ENCODE measurements around the gene SLC8A1.

Gene SLC8A1

GRCh38 chr2:40113272-40113968 is 338.5 kb downstream of the SLC8A1 start:
- H3K4me3 Mint-ChIP-seq: no peak overlapping the region
- H3K27ac Mint-ChIP-seq: no peak overlapping the region
- no peak for DNase-seq (ENCODE audit: low spot score in 2 of 2)
- H3K9me3 Mint-ChIP-seq: no peaks in the 10 kb centered on the region
- H3K4me1 Mint-ChIP-seq: no peaks in the 10 kb centered on the region
- no peaks in the 10 kb centered on the region for H3K36me3 Mint-ChIP-seq
- ATAC-seq: no peak

- no peak overlapping the region for H3K27ac Mint-ChIP-seq
- no peak for DNase-seq (ENCODE audit: low spot score in 2 of 2)
- H3K4me3 Mint-ChIP-seq: no peak overlapping the region
- no peak for ATAC-seq
- no peaks in the 10 kb centered on the region for H3K4me1 Mint-ChIP-seq
- H3K9me3 Mint-ChIP-seq: no peaks in the 10 kb centered on the region
- H3K36me3 Mint-ChIP-seq: no peaks in the 10 kb centered on the region
These were observed 342.5 kb downstream of the SLC8A1 start for GRCh38 chr2:40109381-40109780.

- DNase-seq (ENCODE audit: low spot score in 2 of 2) (no peak), ATAC-seq (no peak)
- H3K4me3 Mint-ChIP-seq: no peak overlapping the region
- no peaks in the 10 kb centered on the region for H3K36me3 Mint-ChIP-seq
- no peaks in the 10 kb centered on the region for H3K4me1 Mint-ChIP-seq
- H3K27ac Mint-ChIP-seq: no peak overlapping the region
- H3K9me3 Mint-ChIP-seq: no peaks in the 10 kb centered on the region
These were observed 343.0 kb downstream of the SLC8A1 start for GRCh38 chr2:40108851-40109250.

GRCh38 chr2:40106061-40106460 is 345.8 kb downstream of the SLC8A1 start:
- no peak for ATAC-seq
- H3K4me1 Mint-ChIP-seq: no peaks in the 10 kb centered on the region
- H3K9me3 Mint-ChIP-seq: no peaks in the 10 kb centered on the region
- no peaks in the 10 kb centered on the region for H3K36me3 Mint-ChIP-seq
- no peak overlapping the region for H3K4me3 Mint-ChIP-seq
- DNase-seq (ENCODE audit: low spot score in 2 of 2): no peak
- no peak overlapping the region for H3K27ac Mint-ChIP-seq

GRCh38 chr2:40105593-40105992 is 346.3 kb downstream of the SLC8A1 start:
- H3K27ac Mint-ChIP-seq: no peak overlapping the region
- DNase-seq (ENCODE audit: low spot score in 2 of 2): no peak
- H3K4me1 Mint-ChIP-seq: no peaks in the 10 kb centered on the region
- no peak for ATAC-seq
- H3K36me3 Mint-ChIP-seq: no peaks in the 10 kb centered on the region
- no peaks in the 10 kb centered on the region for H3K9me3 Mint-ChIP-seq
- no peak overlapping the region for H3K4me3 Mint-ChIP-seq

GRCh38 chr2:40103590-40103989 is 348.3 kb downstream of the SLC8A1 start:
- Mint-ChIP-seq H3K9me3 (no peaks in the 10 kb centered on the region), H3K4me3 (no peak overlapping the region), H3K4me1 (no peaks in the 10 kb centered on the region), H3K27ac (no peak overlapping the region), H3K36me3 (no peaks in the 10 kb centered on the region)
- DNase-seq (ENCODE audit: low spot score in 2 of 2) (no peak), ATAC-seq (no peak)

- DNase-seq (ENCODE audit: low spot score in 2 of 2) (no peak), ATAC-seq (no peak)
- Mint-ChIP-seq H3K4me1 (no peaks in the 10 kb centered on the region), H3K4me3 (no peak overlapping the region), H3K9me3 (no peaks in the 10 kb centered on the region), H3K27ac (no peak overlapping the region), H3K36me3 (no peaks in the 10 kb centered on the region)
These were observed 348.7 kb downstream of the SLC8A1 start for GRCh38 chr2:40103163-40103562.

- H3K4me1 Mint-ChIP-seq: no peaks in the 10 kb centered on the region
- no peak overlapping the region for H3K4me3 Mint-ChIP-seq
- DNase-seq (ENCODE audit: low spot score in 2 of 2): no peak
- no peaks in the 10 kb centered on the region for H3K36me3 Mint-ChIP-seq
- H3K27ac Mint-ChIP-seq: no peak overlapping the region
- no peak for ATAC-seq
- H3K9me3 Mint-ChIP-seq: no peaks in the 10 kb centered on the region
These were observed 349.4 kb downstream of the SLC8A1 start for GRCh38 chr2:40102447-40102846.

GRCh38 chr2:40101131-40101575 is 350.7 kb downstream of the SLC8A1 start:
- DNase-seq (ENCODE audit: low spot score in 2 of 2) (no peak), ATAC-seq (peak; percentile 34)
- Mint-ChIP-seq H3K9me3 (peaks cover 2% of the 10 kb centered on the region), H3K4me1 (no peaks in the 10 kb centered on the region), H3K36me3 (no peaks in the 10 kb centered on the region), H3K27ac (no peak overlapping the region), H3K4me3 (no peak overlapping the region)

GRCh38 chr2:40100676-40101075 is 351.2 kb downstream of the SLC8A1 start:
- H3K4me3 Mint-ChIP-seq: no peak overlapping the region
- no peak for ATAC-seq

GRCh38 chr2:40098786-40099470 is 353.0 kb downstream of the SLC8A1 start:
- no peak overlapping the region for H3K4me3 Mint-ChIP-seq
- DNase-seq (ENCODE audit: low spot score in 2 of 2) (no peak), ATAC-seq (no peak)
- H3K9me3 Mint-ChIP-seq: peaks cover 6% of the 10 kb centered on the region
- no peaks in the 10 kb centered on the region for H3K4me1 Mint-ChIP-seq
- H3K36me3 Mint-ChIP-seq: no peaks in the 10 kb centered on the region
- H3K27ac Mint-ChIP-seq: no peak overlapping the region

More at GRCh38 chr2:40100676-40101075, 351.2 kb downstream of the SLC8A1 start:
- no peak for DNase-seq (ENCODE audit: low spot score in 2 of 2)
- Mint-ChIP-seq H3K36me3 (no peaks in the 10 kb centered on the region), H3K27ac (no peak overlapping the region), H3K4me1 (no peaks in the 10 kb centered on the region), H3K9me3 (peaks cover 2% of the 10 kb centered on the region)

- ATAC-seq: no peak
- Mint-ChIP-seq H3K9me3 (peaks cover 6% of the 10 kb centered on the region), H3K4me1 (no peaks in the 10 kb centered on the region), H3K4me3 (no peak overlapping the region), H3K36me3 (no peaks in the 10 kb centered on the region), H3K27ac (no peak overlapping the region)
- DNase-seq (ENCODE audit: low spot score in 2 of 2): no peak
These were observed 354.1 kb downstream of the SLC8A1 start for GRCh38 chr2:40097691-40098385.

- no peaks in the 10 kb centered on the region for H3K4me1 Mint-ChIP-seq
- ATAC-seq: no peak
- no peak overlapping the region for H3K4me3 Mint-ChIP-seq
- H3K36me3 Mint-ChIP-seq: no peaks in the 10 kb centered on the region
- no peak overlapping the region for H3K27ac Mint-ChIP-seq
- peaks cover 6% of the 10 kb centered on the region for H3K9me3 Mint-ChIP-seq
- DNase-seq (ENCODE audit: low spot score in 2 of 2): no peak
These were observed 355.5 kb downstream of the SLC8A1 start for GRCh38 chr2:40096360-40096759.

- no peak overlapping the region for H3K4me3 Mint-ChIP-seq
These were observed 356.9 kb downstream of the SLC8A1 start for GRCh38 chr2:40095000-40095399.

GRCh38 chr2:40094451-40094850 is 357.4 kb downstream of the SLC8A1 start:
- DNase-seq (ENCODE audit: low spot score in 2 of 2): no peak
- no peaks in the 10 kb centered on the region for H3K4me1 Mint-ChIP-seq
- peaks cover 6% of the 10 kb centered on the region for H3K9me3 Mint-ChIP-seq
- ATAC-seq: no peak
- no peak overlapping the region for H3K4me3 Mint-ChIP-seq
- no peaks in the 10 kb centered on the region for H3K36me3 Mint-ChIP-seq
- no peak overlapping the region for H3K27ac Mint-ChIP-seq

More at GRCh38 chr2:40095000-40095399, 356.9 kb downstream of the SLC8A1 start:
- DNase-seq (ENCODE audit: low spot score in 2 of 2) (no peak), ATAC-seq (no peak)
- H3K27ac Mint-ChIP-seq: no peak overlapping the region
- no peaks in the 10 kb centered on the region for H3K4me1 Mint-ChIP-seq
- no peaks in the 10 kb centered on the region for H3K36me3 Mint-ChIP-seq
- peaks cover 6% of the 10 kb centered on the region for H3K9me3 Mint-ChIP-seq
